Measurements from ENCODE around the gene ARVCF. TPM values are rescaled to one million over a fixed set of nuclear protein-coding genes. Genes with fewer than 3 reads are reported as not detected.

The ARVCF gene
- total and polyA plus RNA-seq, 2 experiments from 2014 or later: 15.6 to 122 TPM

DNA sequence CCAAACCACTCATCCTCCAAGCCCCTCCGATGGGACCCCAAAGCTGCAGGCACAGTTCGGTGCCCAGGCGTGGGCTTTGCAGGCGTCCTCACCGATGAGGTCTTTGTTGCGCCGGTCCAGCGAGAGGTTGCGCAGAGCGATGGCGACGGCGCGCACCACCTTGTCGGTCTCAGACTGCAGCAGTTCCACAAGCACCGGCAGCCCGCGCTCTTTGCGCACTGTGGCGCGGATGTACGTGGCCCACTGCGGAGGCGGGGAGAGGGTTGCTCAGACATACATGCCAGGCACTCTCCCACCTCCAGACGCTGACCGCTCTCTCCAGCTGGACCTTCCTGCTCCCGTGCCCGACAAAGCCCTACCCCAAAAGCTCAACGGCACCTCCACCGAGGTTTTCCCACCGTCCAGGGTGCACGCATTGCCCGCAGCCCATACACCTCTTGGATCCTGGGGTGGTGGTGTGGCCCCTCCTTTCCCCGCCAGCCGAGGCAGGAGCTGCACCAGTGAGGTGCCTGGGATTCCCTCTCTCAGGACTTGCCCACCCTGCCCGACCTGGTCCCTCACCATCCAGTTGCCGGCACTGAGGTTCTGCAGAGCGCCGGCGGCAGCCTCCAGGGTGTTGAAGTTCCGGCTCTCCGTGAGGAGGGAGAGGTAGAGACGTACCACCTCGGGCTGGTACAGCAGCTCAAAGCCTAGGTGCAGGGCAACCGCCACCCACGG, 42.9 kb downstream of the ARVCF start:
- Histone ChIP-seq H3K9me2 (ENCODE audit: insufficient read depth) (no peaks in the 10 kb centered on the region), H4K20me1 (replicated peaks; ENCODE audit: insufficient read depth) (no peaks in the 10 kb centered on the region; the same call in 1 of the 2 replicates), H3K27ac (ENCODE audit: low read depth) (peak overlapping the region; percentile 63; the same call in 1 of the 2 replicates), H3K4me1 (ENCODE audit: insufficient read depth) (peaks cover 10% of the 10 kb centered on the region), H3K4me3 (no peak overlapping the region), H2AFZ (no peak overlapping the region), H3K36me3 (ENCODE audit: insufficient read depth) (no peaks in the 10 kb centered on the region), H3K27me3 (ENCODE audit: insufficient read depth) (no peaks in the 10 kb centered on the region), H3F3A (replicated peaks; ENCODE audit: low read depth) (0 out of 2 replicates have a peak, but pooled peaks cover 3% of the 10 kb centered on the region), H3K4me2 (no peak overlapping the region), H3K79me2 (replicated peaks; ENCODE audit: insufficient read depth) (no peaks in the 10 kb centered on the region)
- Mint-ChIP-seq H3K27ac (no peak overlapping the region), H3K4me3 (no peak overlapping the region), H3K4me1 (peaks cover 17% of the 10 kb centered on the region), H3K9me3 (no peaks in the 10 kb centered on the region), H3K27me3 (ENCODE audit: insufficient read depth, low read depth, poor library complexity) (peaks cover 5% of the 10 kb centered on the region), H3K36me3 (ENCODE audit: low read depth) (peaks cover 21% of the 10 kb centered on the region)
- TF ChIP-seq REST (IDR thresholded peaks at IDR 0.05; ENCODE audit: unreplicated experiment) (no peak), ZNF114 (CRISPR knock-in tag; IDR thresholded peaks at IDR 0.05) (no peak), EZH2phosphoT487 (IDR thresholded peaks at IDR 0.05; ENCODE audit: unreplicated experiment) (no peak), ZNF462 (CRISPR knock-in tag; IDR thresholded peaks at IDR 0.05) (no peak), EZH2 (IDR thresholded peaks at IDR 0.05; ENCODE audit: low read depth, unreplicated experiment) (no peak), STAT1 (IDR thresholded peaks at IDR 0.05; ENCODE audit: unreplicated experiment) (no peak), CREB1 (CRISPR knock-in tag; IDR thresholded peaks at IDR 0.05; ENCODE audit: low read depth) (no peak)
- TF ChIP-seq, protein P1, sequence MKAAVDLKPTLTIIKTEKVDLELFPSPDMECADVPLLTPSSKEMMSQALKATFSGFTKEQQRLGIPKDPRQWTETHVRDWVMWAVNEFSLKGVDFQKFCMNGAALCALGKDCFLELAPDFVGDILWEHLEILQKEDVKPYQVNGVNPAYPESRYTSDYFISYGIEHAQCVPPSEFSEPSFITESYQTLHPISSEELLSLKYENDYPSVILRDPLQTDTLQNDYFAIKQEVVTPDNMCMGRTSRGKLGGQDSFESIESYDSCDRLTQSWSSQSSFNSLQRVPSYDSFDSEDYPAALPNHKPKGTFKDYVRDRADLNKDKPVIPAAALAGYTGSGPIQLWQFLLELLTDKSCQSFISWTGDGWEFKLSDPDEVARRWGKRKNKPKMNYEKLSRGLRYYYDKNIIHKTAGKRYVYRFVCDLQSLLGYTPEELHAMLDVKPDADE (IDR thresholded peaks at IDR 0.05): no peak
- no peak for DNase-seq (ENCODE audit: low spot score)
- ATAC-seq: no peak
